GM12878 (cell line): ENCODE measurements around the gene CDH16. TPM values are rescaled to one million over a fixed set of nuclear protein-coding genes. Genes with fewer than 3 reads are reported as not detected.

Source experiments
- ATAC-seq: fragments of 200-7000 bp; cut with Tn5 transposase; 3 replicates; pipeline ENCODE4 v1.9.1; 2020; ENCODE audit warnings: mild to moderate bottlenecking, moderate library complexity
- BruUV-seq: library from RNA; stranded (reverse); fragments of 400-500 nt; replicated peaks from 2 replicates; lab custom pipeline; 2021; lab: Mats Ljungman, UMichigan
- CTCF ChIA-PET: fragments of 300-600 bp; sonication (Branson Sonifier 250); formaldehyde crosslinking; extraction: SDS; loops from one replicate; lab custom pipeline; 2021; ENCODE audit warnings: inconsistent platforms; lab: Yijun Ruan, JAX
- POLR2A ChIA-PET: fragments of 350-600 bp; formaldehyde crosslinking; extraction: SDS; loops from one replicate; lab custom pipeline; 2021; ENCODE audit warnings: inconsistent platforms; lab: Charles Lee
- RAD21 ChIA-PET: fragments of 300-600 bp; sonication (Branson Sonifier 250); formaldehyde crosslinking; loops from one replicate; lab custom pipeline; 2023; ENCODE audit warnings: antibody characterized with exemption; ENCODE audit not compliant: unreplicated experiment; lab: Charles Lee
- SMC1A ChIA-PET: fragments of 300-600 bp; sonication (Branson Sonifier 250); formaldehyde crosslinking; loops from one replicate; lab custom pipeline; 2023; ENCODE audit not compliant: unreplicated experiment, uncharacterized antibody; lab: Charles Lee
- DNase-seq: peaks from one replicate; pipeline ENCODE4 v3.0.0-alpha.2; 2011; ENCODE audit warnings: low read depth, low spot score
- FAIRE-seq: peaks from 3 replicates; lab custom pipeline; 2011; peaks lifted over from hg19 to GRCh38; lab: Jason Lieb, UNC
- H2AFZ ChIP-seq: 2 replicates; pipeline ENCODE4 v1.6.0; 2011; ENCODE audit warnings: low read depth, low read length, control low read depth; ENCODE audit not compliant: control insufficient read depth
- H3K27ac ChIP-seq: 2 replicates; pipeline ENCODE4 v1.5.1; 2011; ENCODE audit warnings: control low read depth; ENCODE audit not compliant: control insufficient read depth, insufficient read depth
- H3K27me3 ChIP-seq, 2 experiments: replicated peaks in 1 of 2; 2 replicates each; pipeline versions ENCODE4 v1.6.0 to v1.6.1; 2011; ENCODE audit warnings: low read length in 1 of 2; ENCODE audit not compliant: control insufficient read depth in 2 of 2, insufficient read depth in 2 of 2
- H3K36me3 ChIP-seq, 2 experiments: 2 replicates each; pipeline ENCODE4 v1.5.1; 2011; ENCODE audit warnings: low read length in 1 of 2; ENCODE audit not compliant: control insufficient read depth in 2 of 2, insufficient read depth in 2 of 2
- H3K4me1 ChIP-seq: 2 replicates; pipeline ENCODE4 v1.6.1; 2011; ENCODE audit warnings: mild to moderate bottlenecking, low read length, moderate library complexity, mixed read lengths; ENCODE audit not compliant: control insufficient read depth, insufficient read depth
- H3K4me2 ChIP-seq: 2 replicates; pipeline ENCODE4 v1.6.0; 2011; ENCODE audit warnings: control low read depth; ENCODE audit not compliant: control insufficient read depth, insufficient read depth
- H3K4me3 ChIP-seq: fragments of 200-600 bp; sonication (generic); 2 replicates; pipeline ENCODE4 v1.5.1; 2016
- H3K79me2 ChIP-seq: 2 replicates; pipeline ENCODE4 v1.6.0; 2011; ENCODE audit warnings: low read length; ENCODE audit not compliant: control insufficient read depth, insufficient read depth
- H3K9ac ChIP-seq: 2 replicates; pipeline ENCODE4 v1.8.0; 2011; ENCODE audit warnings: low read length, control low read depth, mixed read lengths; ENCODE audit not compliant: control insufficient read depth, insufficient read depth
- H3K9me3 ChIP-seq: replicated peaks from 3 replicates; pipeline ENCODE4 v1.5.1; 2011; ENCODE audit warnings: mild to moderate bottlenecking, low read length; ENCODE audit not compliant: control insufficient read depth, insufficient read depth
- H4K20me1 ChIP-seq: 2 replicates; pipeline ENCODE4 v1.6.0; 2011; ENCODE audit not compliant: control insufficient read depth, insufficient read depth
- FOS ChIP-seq: IDR thresholded peaks from 3 replicates; pipeline ENCODE4 v1.6.1; 2011; ENCODE audit warnings: borderline replicate concordance; ENCODE audit not compliant: insufficient read length; ENCODE audit errors: extremely low read depth
- KAT2A ChIP-seq: conservative IDR thresholded peaks from 2 replicates; pipeline ENCODE4 v1.6.1; 2011; ENCODE audit warnings: low read depth, low read length; ENCODE audit not compliant: control insufficient read depth
- NFYA ChIP-seq: IDR thresholded peaks from 2 replicates; pipeline ENCODE4 v1.6.1; 2011; ENCODE audit warnings: low read depth, mild to moderate bottlenecking, low read length, improper control_type of control experiment, borderline replicate concordance
- NFYB ChIP-seq: IDR thresholded peaks from 2 replicates; pipeline ENCODE4 v1.6.1; 2011; ENCODE audit warnings: low read depth, mild to moderate bottlenecking, low read length, improper control_type of control experiment, moderate library complexity; ENCODE audit not compliant: insufficient read depth
- RUNX3 ChIP-seq: IDR thresholded peaks from 2 replicates; pipeline ENCODE4 v1.6.1; 2012; ENCODE audit warnings: low read length, inconsistent platforms
- STAT1 ChIP-seq: fragments of 450-650 bp; conservative IDR thresholded peaks from 2 replicates; pipeline ENCODE4 v1.6.1; 2014; ENCODE audit warnings: antibody characterized with exemption, mild to moderate bottlenecking
- WGBS: methylation state at CpG from one replicate; pipeline ENCODE4 v1.1.6; 2016; ENCODE audit warnings: low lambda C conversion rate; ENCODE audit not compliant: insufficient replicate concordance, insufficient coverage; ENCODE audit errors: missing lambda C conversion rate; 5-methylcytosine and 5-hydroxymethylcytosine counted together
- in situ Hi-C: fragments of 300-500 bp; cut with MboI; formaldehyde crosslinking; loops from 9 replicates; pipeline ENCODE4 v1.14.3; 2018; ENCODE audit warnings: mixed read lengths
- intact Hi-C: fragments of 100-400 bp; cut with micrococcal nuclease; formaldehyde crosslinking; loops from one replicate; pipeline ENCODE4 v1.14.2; 2022; ENCODE audit not compliant: unreplicated experiment
- polyA plus RNA-seq, 11 experiments: library from polyadenylated mRNA; depleted of rRNA in 4 of 11; unstranded in 6 of 11; stranded (reverse) in 5 of 11; fragments of >200 nt; fragmentation: Nextera tagmentation in 4 of 11; fragmentation: Illumina TruSeq in 1 of 11; extraction: Ambion mirVana in 4 of 11; extraction: Trizol in 1 of 11; gene quantifications; 1 replicate in 1 of 11; 2 replicates in 10 of 11; pipeline versions ENCODE4 v1.2.1 to v1.2.3, GENCODE V29; 2011 to 2016; ENCODE audit warnings: inconsistent platforms in 2 of 11, missing spikeins in 2 of 11, low read depth in 1 of 11
- total RNA-seq, 4 experiments: library from RNA; depleted of rRNA in 3 of 4; stranded (reverse); fragments of >200 nt in 3 of 4; fragmentation: Illumina TruSeq in 1 of 4; extraction: Trizol in 1 of 4; gene quantifications; 2 replicates each; pipeline versions ENCODE4 v1.2.1 to v1.2.3, GENCODE V29; 2013 to 2021

The CDH16 gene
- total and polyA plus RNA-seq, 10 of the 15 experiments (the other 5 are each of a cell fraction or from before 2014, with no cell fraction given): 0.05 TPM; not detected in 9

- no peak overlapping the region for H3K9ac ChIP-seq
- in situ Hi-C loops: no loop called here
- H3K79me2 ChIP-seq: no peaks in the 10 kb centered on the region
- POLR2A ChIA-PET: interaction anchor here (0.5 to 0.6 kb wide), 3 partner anchors 148 to 754 kb away, joined by 3 to 5 read pairs (median 4); no protein-coding TSS in a partner anchor
- TF ChIP-seq STAT1 (no peak), KAT2A (no peak), FOS (no peak), NFYA (no peak), RUNX3 (0 out of 2 replicates have a peak, but pooled peaks have one; percentile 10), NFYB (no peak)
- peaks cover 27% of the 10 kb centered on the region for H3K4me1 ChIP-seq
- H3K36me3 ChIP-seq: no peaks in the 10 kb centered on the region
- SMC1A ChIA-PET: interaction anchor here (0.9 to 1.1 kb wide), 2 partner anchors 16 to 44 kb away, joined by 4 read pairs; partner anchors contain the start of gene NAE1
- FAIRE-seq (peak; percentile 73), DNase-seq (no peak), ATAC-seq (peak; percentile 24)
- 0% methylated on average over 1 of the region's 1 CpG for WGBS
- H3K4me2 ChIP-seq: no peak overlapping the region
- H3K9me3 ChIP-seq: no peaks in the 10 kb centered on the region
- no peak overlapping the region for H2AFZ ChIP-seq
- H3K27me3 ChIP-seq: no peaks in the 10 kb centered on the region
- intact Hi-C loops: no loop called here
- BruUV-seq: no TSS peak
- H3K27ac ChIP-seq: peak overlapping the region; percentile 39; the same call in 1 of the 2 replicates
- no peak overlapping the region for H3K4me3 ChIP-seq
- CTCF ChIA-PET: interaction anchor here (0.6 to 2.1 kb wide), 9 partner anchors 8 to 267 kb away, joined by 3 to 13 read pairs (median 3); partner anchors contain the start of genes DYNC1LI2 and NAE1
- RAD21 ChIA-PET: interaction anchor here (0.6 to 2.0 kb wide), 5 partner anchors 8 to 144 kb away, joined by 3 to 7 read pairs (median 4); partner anchors contain the start of gene NAE1
- no peaks in the 10 kb centered on the region for H4K20me1 ChIP-seq
Observed at GRCh38 chr16:66874079-66874775, 44.5 kb downstream of the CDH16 start.
